IPS-20b (cell line): ENCODE measurements around the gene ZNF280A.
"Not testable (repeated sequence)": the region's sequence is repeated elsewhere in the genome, so short reads cannot be mapped to it uniquely, and the experiment has no call there.

Source experiments
- H3K27ac ChIP-seq: one replicate; pipeline ENCODE4 v1.5.1; 2013; ENCODE audit warnings: low read length
- H3K27me3 ChIP-seq: 2 replicates; pipeline ENCODE4 v1.6.1; 2013; ENCODE audit warnings: mild to moderate bottlenecking, low read length, inconsistent platforms; ENCODE audit not compliant: insufficient read depth
- H3K36me3 ChIP-seq: 2 replicates; pipeline ENCODE4 v1.6.1; 2013; ENCODE audit warnings: low read depth, mild to moderate bottlenecking, inconsistent platforms, low read length, moderate library complexity; ENCODE audit not compliant: insufficient read depth
- H3K4me1 ChIP-seq: 2 replicates; pipeline ENCODE4 v1.6.1; 2013; ENCODE audit warnings: mild to moderate bottlenecking, control low read depth, inconsistent platforms, low read length, moderate library complexity; ENCODE audit not compliant: insufficient read depth
- H3K4me3 ChIP-seq: 2 replicates; pipeline ENCODE4 v1.5.1; 2013; ENCODE audit warnings: mild to moderate bottlenecking, low read length, inconsistent platforms
- H3K9ac ChIP-seq: 2 replicates; pipeline ENCODE4 v1.6.1; 2013; ENCODE audit warnings: low read depth, mild to moderate bottlenecking, inconsistent platforms, low read length, moderate library complexity
- H3K9me3 ChIP-seq: 2 replicates; pipeline ENCODE4 v1.6.1; 2013; ENCODE audit warnings: mild to moderate bottlenecking, low read depth, low read length, inconsistent platforms; ENCODE audit not compliant: insufficient read depth

The ZNF280A gene

DNA sequence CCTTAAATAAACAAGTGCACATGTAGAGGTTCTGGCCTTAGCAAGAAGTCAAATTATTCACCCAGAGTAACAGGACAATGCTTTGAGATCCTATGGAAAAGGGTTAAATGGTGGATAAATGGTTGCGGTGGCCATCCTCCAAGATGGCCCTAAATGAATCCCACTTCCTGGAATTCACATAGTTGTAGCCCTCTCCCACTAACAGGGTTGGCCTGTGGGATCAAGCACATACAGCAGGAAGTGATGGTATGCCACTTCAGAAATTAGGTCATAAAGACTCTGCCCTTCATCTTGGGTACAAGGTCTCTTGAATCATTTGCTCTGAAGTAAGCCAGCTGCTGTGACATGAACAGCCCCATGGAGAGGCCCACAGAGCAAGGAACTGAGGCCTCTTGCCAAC is 13.3 kb downstream of the ZNF280A start:
- Histone ChIP-seq H3K4me3 (no peak overlapping the region), H3K27me3 (peaks cover 21% of the 10 kb centered on the region), H3K36me3 (peaks cover 46% of the 10 kb centered on the region)

DNA sequence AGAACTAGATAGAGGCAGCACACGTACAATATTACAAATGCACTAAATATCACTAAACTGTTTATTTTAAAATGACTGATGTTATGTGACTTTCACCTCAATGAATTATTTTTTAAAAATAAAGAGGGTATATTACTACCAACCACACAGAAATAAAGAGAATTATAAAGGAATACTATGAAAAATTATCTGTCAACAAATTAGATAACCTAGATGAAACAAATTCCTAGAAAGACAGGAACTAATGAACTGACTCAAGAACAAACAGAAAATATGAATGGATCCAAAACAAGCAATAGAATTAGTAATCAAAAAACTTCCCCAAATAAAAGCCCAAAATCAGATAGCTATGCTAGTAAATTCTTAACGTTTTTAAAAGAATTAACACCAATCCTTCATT is 21.8 kb downstream of the ZNF280A start:
- Histone ChIP-seq H3K36me3 (peaks cover 26% of the 10 kb centered on the region), H3K4me3 (no peak overlapping the region), H3K9me3 (no peaks in the 10 kb centered on the region), H3K27ac (no peak overlapping the region), H3K9ac (no peak overlapping the region), H3K4me1 (no peaks in the 10 kb centered on the region), H3K27me3 (no peaks in the 10 kb centered on the region)

More for the DNA sequence above, 13.3 kb downstream of the ZNF280A start:
- H3K27ac ChIP-seq: no peak overlapping the region
- peaks cover 19% of the 10 kb centered on the region; the same call in 1 of the 2 replicates for H3K9me3 ChIP-seq
- H3K4me1 ChIP-seq: no peaks in the 10 kb centered on the region
- no peak overlapping the region for H3K9ac ChIP-seq

DNA sequence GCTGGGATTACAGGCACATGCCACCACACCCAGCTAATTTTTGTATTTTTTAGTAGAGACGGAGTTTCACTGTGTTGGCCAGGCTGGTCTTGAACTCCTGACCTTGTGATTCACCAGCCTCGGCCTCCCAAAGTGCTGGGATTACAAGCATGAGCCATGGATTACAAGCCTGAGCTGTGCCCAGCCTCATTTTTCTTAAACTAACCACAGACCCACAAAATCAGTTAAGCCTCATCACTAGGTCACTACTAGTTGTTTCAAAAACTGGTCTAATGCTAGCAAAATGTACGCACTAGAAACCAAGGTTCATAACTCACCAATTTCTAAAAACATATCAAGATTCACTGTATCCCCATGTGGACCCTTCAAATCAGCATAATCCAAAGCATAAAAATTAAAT is 28.5 kb downstream of the ZNF280A start:
- not testable (repeated sequence) for H3K9ac ChIP-seq, H3K27ac ChIP-seq, H3K4me1 ChIP-seq, H3K4me3 ChIP-seq, H3K27me3 ChIP-seq, H3K9me3 ChIP-seq
- peaks cover 64% of the 10 kb centered on the region for H3K36me3 ChIP-seq

DNA sequence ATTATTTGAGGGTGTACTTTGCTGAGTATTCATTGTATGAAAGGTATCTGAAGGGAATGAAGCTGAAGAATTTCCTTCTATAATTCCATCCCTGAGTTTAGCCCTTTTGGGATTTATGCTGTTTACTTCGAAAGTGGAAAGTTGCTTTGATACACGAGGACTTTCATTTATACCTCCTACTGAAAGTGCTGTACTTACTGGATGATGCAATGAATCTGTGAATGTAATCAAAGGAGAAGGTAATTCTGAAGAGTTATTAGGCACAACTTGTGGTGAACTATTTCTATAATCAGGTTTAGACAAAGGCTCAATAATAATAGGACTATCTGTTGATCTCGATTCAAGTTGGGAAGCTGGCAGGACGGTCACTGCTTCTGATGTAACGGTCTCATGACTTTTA is 31.3 kb downstream of the ZNF280A start:
- 0 out of 2 replicates have a peak, but pooled peaks cover 5% of the 10 kb centered on the region for H3K4me1 ChIP-seq
- peaks cover 76% of the 10 kb centered on the region for H3K36me3 ChIP-seq
- no peak overlapping the region for H3K9ac ChIP-seq
- no peak overlapping the region for H3K4me3 ChIP-seq
- no peaks in the 10 kb centered on the region for H3K9me3 ChIP-seq
- no peak overlapping the region for H3K27ac ChIP-seq
- no peaks in the 10 kb centered on the region for H3K27me3 ChIP-seq

DNA sequence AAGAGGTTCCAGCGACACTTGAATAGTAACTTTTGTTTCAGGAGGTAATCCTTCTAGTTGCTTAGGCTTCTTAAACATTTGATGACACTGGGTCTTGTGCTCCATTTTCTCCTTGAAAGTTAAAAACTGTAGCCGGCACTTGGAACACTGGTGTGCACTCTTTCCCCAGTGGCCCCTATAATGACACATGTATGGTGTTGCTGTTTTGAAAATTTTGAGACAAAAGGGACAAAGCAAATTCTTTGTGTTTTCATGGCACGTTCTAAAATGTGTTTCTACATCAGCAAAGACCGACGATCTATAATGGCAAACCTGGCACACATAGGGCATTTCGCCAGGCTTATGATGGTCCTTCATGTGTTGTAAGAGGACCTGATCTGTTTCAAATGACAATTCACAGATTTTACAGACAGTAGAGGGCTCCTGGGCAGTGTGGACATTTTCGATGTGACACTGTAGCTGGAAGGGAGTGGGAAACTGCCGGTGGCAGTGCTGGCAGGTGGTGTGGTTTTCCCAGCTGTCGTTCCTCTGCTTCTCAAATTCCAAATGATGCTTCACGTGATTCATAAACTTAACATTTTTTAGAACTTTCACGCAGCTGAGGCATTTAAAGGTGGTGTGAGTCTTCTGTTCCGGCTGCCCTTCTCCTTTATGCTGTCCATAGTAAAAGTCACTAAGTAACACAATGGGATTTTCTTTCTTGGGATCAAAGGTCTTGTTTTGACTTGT is 32.0 kb downstream of the ZNF280A start:
- Histone ChIP-seq H3K36me3 (peaks cover 69% of the 10 kb centered on the region), H3K4me3 (no peak overlapping the region), H3K4me1 (0 out of 2 replicates have a peak, but pooled peaks cover 5% of the 10 kb centered on the region), H3K27me3 (no peaks in the 10 kb centered on the region), H3K27ac (no peak overlapping the region), H3K9me3 (no peaks in the 10 kb centered on the region), H3K9ac (no peak overlapping the region)

DNA sequence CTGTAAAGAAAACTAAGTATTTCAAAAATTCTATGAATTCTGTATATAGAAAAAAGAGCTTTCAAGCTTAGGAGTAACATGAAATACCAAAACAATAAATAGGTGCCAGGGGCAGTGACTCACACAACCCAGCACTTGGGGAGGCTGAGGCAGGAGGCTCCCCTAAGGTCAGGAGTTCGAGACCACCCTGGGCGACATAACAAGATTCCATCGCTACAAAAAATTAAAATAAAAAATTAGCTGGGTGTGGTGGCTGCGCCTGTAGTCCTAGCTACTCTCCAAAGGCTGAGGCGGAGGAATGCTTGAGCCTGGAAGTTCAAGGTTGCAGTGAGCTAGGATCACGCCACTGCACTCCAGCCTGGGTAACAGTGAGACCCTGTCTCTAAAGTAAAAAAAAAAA is 33.0 kb downstream of the ZNF280A start:
- Histone ChIP-seq H3K36me3 (peaks cover 60% of the 10 kb centered on the region), H3K27me3 (no peaks in the 10 kb centered on the region)

DNA sequence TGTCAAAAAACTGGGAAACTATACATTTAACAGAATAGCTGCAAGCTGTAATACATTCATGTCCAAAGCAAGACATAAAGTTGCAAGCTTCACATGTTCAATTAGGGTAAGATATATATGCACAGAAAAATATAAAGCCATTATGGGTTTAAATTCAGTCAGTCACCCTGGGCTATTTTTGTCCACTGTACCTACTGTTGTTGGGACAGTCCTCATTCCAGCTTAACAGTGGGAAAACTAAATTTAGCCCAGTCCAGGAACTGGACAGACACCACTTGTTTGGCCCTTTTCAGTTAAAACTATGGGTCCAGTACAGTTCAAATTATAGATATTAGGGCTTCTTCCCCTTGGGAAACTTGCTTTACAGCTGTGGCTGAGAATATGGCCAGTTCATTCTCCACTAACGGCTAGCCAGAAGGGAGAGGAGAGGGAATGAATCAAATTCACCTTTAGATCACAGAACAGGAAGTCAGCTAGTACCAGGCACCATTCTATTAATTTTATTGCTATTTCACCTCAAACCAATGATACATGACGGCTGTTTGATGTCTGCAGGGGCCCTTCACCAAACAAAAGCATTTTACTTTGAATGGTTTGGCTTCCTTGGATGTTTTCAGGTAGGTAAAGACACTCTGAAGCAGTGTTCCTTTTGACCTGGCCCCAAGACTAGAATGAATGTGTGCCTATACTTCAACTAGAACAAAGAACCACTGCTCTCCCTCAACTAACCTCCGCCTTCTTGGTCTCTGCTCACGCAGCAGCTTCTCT is 33.8 kb downstream of the ZNF280A start:
- H3K27ac ChIP-seq: no peak overlapping the region
- 0 out of 2 replicates have a peak, but pooled peaks cover 5% of the 10 kb centered on the region for H3K4me1 ChIP-seq
- H3K36me3 ChIP-seq: peaks cover 55% of the 10 kb centered on the region
- H3K4me3 ChIP-seq: no peak overlapping the region
- H3K27me3 ChIP-seq: peaks cover 2% of the 10 kb centered on the region
- H3K9ac ChIP-seq: no peak overlapping the region
- no peaks in the 10 kb centered on the region for H3K9me3 ChIP-seq

More for the DNA sequence above, 33.0 kb downstream of the ZNF280A start:
- H3K9me3 ChIP-seq: no peaks in the 10 kb centered on the region
- H3K9ac ChIP-seq: no peak overlapping the region
- H3K4me3 ChIP-seq: no peak overlapping the region
- H3K27ac ChIP-seq: no peak overlapping the region
- 0 out of 2 replicates have a peak, but pooled peaks cover 5% of the 10 kb centered on the region for H3K4me1 ChIP-seq

DNA sequence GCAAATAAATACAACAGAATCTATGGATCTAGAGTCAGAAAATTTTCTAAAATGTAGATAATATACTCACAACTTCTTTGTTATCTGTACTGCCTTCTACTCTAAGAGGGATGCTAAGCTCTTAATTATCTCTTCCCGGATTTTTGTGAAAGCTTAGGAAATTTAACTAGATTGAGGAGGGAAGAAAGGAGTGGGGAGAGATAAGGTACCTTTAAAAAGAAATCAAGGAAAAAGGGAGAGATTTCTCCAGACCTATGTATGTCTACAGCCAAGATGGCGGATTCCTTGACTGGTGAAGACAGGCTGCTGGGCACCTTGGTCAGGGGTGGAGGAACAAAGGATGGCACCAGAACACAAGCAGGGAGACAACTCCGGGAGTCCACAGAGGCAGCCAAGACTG is 34.5 kb downstream of the ZNF280A start:
- no peaks in the 10 kb centered on the region for H3K9me3 ChIP-seq
- H3K4me1 ChIP-seq: 0 out of 2 replicates have a peak, but pooled peaks cover 5% of the 10 kb centered on the region
- no peak overlapping the region for H3K9ac ChIP-seq
- H3K27me3 ChIP-seq: peaks cover 10% of the 10 kb centered on the region
- no peak overlapping the region for H3K27ac ChIP-seq
- H3K4me3 ChIP-seq: no peak overlapping the region
- H3K36me3 ChIP-seq: peaks cover 49% of the 10 kb centered on the region

DNA sequence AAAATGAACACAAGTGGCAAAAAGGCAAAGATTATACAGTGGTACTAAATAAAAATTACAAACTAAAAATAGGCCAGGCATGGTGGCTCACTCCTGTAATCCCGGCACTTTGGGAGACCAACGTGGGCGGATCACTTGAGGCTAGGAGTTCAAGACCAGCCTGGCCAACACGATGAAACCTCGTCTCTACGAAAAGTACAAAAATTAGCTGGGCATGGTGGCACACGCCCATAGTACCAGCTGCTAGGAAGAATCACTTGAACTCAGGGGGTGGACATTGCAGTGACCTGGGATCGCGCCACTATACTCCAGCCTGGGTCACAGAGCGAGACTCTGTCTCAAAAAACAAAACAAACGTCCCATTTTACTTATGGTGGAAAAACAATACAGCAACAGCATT is 36.0 kb downstream of the ZNF280A start:
- peaks cover 22% of the 10 kb centered on the region for H3K27me3 ChIP-seq
- no peak overlapping the region for H3K27ac ChIP-seq
- H3K36me3 ChIP-seq: peaks cover 38% of the 10 kb centered on the region
- H3K9me3 ChIP-seq: no peaks in the 10 kb centered on the region
- no peak overlapping the region for H3K9ac ChIP-seq
- 0 out of 2 replicates have a peak, but pooled peaks cover 5% of the 10 kb centered on the region for H3K4me1 ChIP-seq
- H3K4me3 ChIP-seq: no peak overlapping the region

DNA sequence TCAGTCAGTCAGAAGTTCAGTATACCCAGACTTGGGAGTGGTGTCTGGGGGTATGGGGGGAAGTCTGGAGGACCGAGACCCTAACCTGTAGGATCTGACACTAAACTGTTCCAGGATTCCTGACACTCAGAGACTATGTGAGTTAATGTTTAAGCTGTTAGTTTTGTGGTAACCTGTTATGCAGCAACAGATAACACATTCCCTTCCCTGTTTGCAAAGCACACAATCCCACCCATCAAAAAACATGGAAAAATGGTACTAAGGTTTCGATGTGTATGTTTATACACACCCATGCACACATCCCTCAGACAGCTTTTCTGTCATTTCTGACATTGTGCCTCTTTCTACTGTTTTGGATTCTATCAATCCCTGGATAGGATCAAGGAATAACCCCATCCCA is 39.1 kb downstream of the ZNF280A start:
- Histone ChIP-seq H3K27me3 (peaks cover 32% of the 10 kb centered on the region), H3K27ac (no peak overlapping the region)

DNA sequence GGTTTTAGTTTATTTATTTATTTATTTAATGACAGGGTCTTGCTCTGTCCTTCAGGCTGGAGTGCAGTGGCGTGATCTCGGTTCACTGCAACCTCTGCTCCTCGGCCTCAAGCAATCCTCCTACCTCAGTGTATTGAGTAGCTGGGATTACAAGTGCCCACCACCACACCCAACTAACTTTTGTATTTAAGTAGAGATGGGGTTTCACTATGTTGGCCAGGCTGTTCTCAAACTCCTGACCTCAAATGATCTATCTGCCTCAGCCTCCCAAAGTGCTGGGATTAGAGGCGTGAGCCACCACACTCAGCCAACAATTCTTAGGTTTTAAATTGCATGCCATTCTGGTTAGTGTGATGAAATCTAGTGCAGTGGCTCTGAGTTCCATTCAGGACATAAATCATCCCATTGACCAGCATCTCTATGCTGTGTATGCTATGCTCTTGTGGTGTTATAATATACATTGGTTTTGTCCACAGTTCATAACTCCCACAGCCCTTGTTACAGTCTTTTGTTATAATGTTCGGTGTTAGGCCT is 40.0 kb downstream of the ZNF280A start:
- Histone ChIP-seq H3K4me3 (no peak overlapping the region), H3K36me3 (peaks cover 3% of the 10 kb centered on the region; the same call in 1 of the 2 replicates), H3K9me3 (no peaks in the 10 kb centered on the region), H3K9ac (no peak overlapping the region), H3K4me1 (no peaks in the 10 kb centered on the region), H3K27me3 (peaks cover 32% of the 10 kb centered on the region), H3K27ac (no peak overlapping the region)

More for the DNA sequence above, 39.1 kb downstream of the ZNF280A start:
- Histone ChIP-seq H3K4me1 (no peaks in the 10 kb centered on the region), H3K9ac (no peak overlapping the region), H3K4me3 (no peak overlapping the region), H3K9me3 (no peaks in the 10 kb centered on the region), H3K36me3 (peaks cover 12% of the 10 kb centered on the region; the same call in 1 of the 2 replicates)
